ENCODE data around the gene NT5DC3.

Gene NT5DC3

DNA sequence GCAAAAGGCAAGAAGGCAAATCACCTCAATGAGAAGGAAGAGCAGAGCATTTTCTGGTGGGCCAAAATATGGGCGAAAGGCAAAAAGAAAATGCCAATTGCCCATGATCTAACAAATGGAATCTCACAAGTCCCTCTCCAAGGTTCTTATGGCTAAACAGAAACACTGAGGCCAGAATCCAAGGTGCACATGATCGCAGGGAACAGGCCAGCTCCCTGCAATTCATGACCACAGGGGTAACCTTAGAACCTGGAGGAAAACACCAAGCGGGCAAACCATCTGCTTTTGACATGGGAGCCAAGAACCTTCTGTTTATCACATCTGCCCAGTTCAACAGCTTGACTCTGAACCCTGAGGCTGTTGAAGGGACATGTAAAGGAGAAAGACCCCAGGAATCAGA lies 60.0 kb downstream of the NT5DC3 start:
- DNase-seq = no peak

DNA sequence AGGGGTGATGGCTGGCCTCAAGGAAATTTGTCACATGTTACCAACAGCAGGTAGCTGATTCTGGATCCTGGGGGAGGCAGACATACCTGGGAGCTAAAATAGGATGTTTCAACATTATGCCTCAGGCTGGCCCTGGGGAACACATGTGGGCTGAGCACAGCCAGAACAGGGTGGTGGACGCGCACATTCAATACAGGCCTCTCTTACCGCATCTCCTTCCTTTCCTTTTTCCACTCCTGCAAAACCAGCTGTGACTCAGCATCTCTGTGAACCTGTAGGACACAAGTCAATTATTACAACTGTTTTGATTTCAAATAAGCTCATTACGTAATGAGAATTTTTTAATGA lies 61.0 kb downstream of the NT5DC3 start:
- no peak for DNase-seq

DNA sequence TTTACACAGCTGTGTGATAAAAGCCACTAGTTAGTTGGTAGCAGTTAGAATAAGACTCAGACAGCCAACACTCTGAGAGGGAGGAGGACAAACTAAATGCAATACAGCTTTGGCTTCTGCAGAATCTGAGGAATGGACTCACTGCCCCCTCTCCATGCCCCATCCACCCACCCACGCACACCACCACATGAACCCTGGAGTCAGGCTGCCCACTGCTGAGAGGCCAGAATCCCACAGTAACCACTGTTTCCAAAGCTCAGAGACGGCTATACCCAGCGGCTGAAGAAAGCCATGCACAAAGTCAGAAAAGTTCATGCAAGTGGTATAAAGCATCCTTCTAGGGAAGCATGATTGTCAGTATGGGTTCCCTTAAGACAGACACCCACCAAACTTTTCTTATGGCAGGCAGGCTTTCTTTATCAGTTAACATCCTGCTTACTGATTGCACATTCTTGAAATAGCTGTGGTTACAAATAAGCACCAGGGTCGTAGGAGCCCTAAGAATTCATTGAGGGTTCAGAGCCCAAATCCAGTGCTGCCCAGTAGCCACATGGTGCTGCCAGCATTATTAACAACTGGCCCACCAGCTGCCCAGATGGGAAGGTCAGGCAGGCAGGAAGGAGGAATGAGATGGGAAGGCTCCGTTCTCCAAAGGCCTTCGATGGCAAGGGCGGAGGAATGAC lies 61.5 kb downstream of the NT5DC3 start:
- DNase-seq = no peak

DNA sequence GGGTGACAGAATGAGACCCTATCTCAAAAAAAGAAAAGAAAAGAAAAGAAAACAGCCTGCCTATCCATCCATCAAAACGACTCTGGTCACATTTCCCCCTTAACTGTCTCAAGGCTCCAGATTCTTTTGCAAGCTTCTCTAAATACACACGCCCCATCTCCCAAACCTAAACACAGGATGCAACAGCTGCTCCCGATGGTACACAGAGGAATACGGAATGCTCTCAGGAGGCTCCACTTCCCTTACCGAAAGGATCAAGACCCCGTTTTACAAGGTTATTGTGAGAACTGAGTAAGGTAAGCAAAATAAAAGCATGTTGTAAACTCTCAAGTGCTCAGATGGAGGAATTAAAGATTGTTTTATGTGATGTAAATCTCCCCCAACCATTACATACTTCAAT lies 62.3 kb downstream of the NT5DC3 start:
- no peak for DNase-seq

DNA sequence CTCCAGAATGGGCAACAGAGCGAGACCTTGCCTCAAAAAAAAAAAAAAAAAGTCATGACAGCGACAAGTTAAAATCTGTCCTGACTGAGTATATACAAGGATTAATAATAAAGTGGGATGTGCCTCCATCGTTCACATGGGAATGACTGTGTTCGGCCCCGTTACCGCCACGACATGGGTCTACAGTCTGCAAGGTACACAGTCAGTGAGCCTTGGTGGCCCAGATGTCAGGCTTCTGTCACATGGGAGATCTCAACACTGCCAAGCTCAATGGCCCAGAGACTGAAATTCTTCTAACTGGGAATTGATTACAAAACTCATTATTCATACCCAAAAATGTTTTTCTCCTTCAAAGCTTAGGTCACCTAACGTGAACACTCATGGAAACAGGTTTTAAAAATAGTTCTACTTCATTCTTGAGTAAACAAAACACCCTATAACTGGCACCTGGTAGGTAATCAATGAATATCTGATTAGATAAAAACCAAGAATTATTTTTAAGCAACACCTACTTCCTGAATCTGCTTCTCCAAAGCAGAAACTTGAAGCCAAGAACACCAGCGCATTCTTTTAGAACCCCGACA lies 66.0 kb downstream of the NT5DC3 start:
- no peak for DNase-seq

DNA sequence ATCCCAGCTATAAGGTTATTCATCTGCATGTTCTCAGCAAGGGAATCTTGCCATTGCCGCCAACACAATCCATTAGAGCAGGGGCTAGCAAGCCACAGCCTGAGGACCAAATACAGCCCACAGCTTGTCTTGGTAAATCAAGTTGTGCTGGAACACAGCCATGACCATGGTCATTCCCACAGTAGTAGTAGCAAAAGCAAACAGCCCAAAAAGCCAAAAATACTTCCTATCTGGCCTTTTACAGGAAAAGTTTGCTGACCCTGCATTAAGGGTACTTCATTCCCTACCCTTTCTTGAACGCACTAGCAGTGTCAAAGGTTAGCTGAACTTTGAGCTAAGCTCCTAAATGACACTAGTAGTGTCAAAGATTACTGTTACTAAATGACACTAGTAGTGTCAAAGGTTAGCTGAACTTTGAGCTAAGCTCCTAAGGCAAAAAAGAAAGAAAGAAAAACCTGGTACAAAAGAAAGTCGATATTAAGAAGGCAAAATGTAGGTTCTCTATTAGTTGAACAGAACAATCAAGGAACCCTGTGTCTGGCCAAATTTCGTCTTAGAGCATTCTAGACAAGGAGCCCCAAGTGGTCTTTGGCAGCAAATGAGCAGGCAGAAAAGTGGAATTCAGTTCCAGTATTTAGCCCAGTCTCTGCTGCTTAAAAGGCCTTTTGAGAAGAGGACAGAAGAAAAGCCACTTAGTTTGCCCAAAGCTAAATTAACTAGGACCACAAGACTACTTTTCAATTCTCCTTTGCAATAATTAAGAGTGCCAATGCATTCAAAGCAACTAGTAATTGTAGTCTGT lies 67.7 kb downstream of the NT5DC3 start:
- no peak for DNase-seq

DNA sequence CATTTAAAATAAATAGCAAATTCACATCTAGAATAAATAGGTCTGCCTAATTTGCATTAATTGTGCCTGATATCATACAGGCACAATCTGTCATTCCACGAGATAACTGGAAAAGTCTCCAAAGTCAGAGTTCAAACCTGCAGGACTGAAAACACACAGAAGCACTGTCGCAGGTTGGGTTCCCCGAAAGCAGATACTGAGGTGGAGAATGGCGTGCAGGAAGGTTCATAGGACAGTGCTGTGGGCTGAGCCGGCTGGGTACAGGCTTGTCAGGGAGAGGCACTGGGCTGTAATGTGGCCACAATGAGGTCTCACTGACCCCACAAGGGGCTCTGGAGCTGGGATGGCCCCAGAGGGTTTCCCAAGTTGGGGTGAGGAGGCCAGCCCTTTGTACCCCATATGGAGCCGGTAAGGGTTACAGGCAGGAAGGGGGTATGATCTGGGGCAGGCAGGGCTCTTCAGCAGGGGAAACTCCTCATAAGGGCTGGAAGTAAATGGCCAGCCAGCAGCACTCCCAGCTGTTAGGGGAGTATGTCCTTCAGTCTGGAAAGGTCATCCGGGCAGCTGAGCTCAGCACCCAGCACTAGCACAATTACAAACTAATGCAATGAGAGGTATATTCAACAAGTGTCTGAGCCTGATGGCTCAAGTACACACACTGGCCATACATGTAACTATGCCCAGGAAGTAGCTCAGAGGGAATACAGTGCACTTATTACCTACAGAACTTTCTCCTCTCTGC lies 68.5 kb downstream of the NT5DC3 start:
- DNase-seq = no peak

DNA sequence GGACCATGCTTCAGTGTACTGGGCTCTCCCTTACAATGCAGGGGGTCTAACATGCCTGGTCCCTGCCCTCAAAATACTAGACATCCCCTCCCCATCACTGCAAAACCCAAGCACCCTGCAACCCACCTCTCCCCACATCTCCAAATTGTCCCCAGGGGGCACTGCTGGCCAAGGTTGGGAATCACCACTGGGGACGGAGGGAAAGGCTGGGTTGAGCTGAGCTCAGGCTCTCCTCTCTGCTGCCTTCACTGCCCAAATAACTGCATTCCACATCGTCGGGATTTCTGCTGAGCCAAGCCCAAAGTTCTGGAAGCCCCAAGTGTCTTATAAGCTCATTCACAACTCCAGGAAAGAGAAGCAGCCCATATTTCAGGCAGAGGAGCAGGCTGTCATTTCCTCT lies 69.6 kb downstream of the NT5DC3 start:
- no peak for DNase-seq

DNA sequence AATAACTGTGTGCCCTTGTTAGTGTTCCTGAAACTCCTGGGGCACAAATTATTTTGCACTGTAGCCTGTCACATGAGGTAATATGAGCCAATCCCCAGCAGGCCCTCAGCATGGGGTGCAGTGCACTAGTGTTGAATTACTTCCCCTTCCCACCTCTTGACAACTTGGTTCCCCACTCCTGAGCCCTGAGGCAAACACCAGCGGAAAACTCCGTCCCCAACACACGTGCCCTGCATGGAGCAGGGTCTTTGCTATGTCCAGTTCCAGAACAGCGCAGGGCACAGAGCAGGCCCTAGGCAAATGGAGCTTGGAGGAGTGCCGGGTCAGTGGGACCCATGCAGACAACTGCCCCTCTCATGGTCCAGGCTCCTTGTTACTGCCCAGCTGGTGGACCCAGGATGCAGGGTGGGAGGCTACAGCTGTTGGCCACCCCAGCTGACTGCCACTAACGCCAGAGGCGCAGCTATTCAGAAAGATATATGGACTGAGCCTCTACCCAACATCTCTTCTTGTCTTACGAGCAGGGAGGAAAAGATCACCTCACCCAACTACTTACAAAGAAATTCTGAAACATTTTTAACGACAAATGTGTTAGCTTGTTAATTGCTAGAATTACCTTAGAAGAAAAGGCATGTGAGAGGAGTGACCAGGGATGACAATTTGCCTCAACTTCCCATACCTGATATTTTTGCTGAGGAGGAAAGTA lies 71.6 kb downstream of the NT5DC3 start:
- DNase-seq = no peak

DNA sequence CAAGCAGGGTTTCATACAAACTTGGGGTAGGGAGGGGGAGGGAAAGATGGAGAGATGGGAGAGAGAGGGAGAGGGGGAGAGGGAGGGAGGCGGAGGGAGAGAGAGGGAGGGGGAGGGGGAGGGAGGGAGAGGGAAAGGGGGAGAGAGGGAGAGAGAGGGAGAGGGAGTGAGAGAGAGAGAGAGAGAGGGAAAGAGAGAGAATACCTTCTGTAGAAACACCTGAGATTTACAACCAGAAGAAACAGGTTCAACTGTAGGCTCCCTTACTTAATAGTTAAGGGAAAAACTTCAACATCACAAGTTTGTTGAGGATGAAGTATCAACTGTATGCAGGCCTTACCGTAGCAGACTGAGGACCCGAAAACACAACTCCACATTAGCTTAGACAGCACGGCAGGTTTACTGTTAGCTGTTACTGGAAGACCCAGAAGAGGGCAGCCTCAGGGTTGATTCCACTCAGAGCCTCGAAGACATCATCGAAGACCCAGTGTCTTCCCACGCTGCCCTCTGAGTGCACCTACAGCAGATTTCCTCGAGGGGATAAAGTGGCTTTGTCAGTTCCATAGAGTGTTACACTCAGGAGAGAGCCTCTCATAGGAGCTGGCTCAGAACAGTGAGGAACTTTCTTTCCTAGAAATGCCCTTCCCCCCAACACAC lies 72.4 kb downstream of the NT5DC3 start:
- no peak for DNase-seq

DNA sequence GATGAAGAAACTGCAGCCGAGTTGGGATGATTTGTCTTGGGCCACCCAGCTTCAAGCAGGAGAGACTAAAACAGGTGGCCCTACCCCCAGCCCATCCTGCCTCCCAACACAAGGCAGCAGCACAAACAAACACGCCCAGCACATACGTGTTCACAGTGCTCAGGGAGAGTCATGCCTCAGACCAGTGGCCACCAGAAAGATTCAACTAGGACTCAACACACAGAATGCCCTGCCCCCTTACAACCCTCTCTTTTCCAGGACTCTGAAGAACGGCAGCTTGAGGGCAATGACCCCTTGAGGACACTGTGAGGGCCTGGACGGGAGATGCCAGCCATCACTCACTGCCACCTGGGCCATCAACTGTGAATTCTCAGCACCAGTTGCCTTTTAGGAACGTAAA lies 75.0 kb downstream of the NT5DC3 start:
- no peak for DNase-seq

DNA sequence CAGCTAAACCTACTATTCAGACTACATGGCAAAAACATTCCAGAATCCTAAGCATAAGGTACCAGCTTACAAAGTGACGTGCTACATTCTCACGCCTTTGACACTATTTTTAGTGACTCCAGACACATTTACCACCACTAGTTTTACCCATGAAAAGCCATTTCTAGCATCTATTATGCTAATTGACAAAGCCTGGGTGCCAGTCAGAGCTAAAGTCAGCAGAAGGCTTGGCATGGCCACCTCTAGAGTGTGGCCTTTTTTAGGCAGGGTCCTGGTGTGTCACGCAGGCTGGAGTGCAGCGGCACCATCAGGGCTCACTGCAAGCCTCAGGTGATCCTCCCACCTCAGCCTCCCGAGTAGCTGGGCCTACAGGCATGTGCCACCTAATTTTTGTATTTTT lies 75.7 kb downstream of the NT5DC3 start:
- DNase-seq = no peak

DNA sequence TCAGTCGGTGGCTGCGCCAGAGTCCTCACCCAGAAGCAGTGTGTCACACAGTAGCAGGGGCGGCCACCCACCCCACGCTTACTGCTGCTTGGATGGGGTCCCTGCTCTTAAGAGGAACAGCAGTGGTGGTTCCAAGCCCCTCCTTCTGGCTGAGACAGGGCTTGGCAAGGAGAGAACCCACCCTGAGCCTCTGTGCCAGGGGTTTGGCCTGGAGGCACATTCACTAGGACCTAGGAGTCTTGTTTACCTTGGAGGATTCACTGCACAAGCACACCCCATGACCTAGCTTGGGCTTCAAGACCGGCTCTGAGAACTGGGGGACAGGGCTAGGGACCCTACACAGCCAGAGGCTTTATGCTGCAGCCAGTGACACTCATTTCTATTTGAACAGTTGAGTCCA lies 78.6 kb downstream of the NT5DC3 start:
- DNase-seq = no peak

DNA sequence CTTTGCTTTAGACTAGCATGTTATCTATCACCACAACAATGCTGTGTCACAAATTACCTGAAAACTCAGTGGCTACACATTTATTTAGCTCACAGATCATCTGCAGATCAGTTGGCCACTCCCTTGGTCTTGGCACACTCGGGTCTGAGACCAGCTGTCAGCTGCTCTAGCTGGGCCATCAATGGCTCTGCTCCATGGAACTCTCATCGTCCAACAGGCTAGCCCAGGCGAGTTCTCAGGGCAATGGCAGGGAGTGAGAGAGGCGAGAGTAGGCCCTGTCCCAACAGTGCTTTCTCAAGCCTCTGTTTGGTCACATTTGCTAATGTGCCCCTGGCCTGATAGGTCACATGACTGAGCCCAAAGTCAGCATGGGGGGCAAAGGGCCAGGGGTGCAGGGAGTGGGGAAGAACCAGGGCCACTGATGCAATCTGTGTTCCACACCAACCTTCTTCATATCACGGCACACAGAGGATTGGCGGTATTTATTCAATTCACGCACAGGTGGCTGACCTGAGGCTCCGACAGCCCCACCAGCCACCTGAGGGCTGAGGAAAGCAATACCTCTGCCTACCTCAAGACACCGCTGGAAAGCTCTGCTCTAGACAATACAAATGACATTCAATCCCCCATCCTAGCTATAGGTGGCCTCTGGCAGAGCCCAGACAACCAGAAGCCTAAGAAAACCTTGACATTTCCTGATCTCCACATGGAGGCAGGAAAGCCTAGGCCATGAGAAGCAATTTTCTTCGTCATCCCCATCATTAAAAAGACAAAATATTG lies 82.5 kb downstream of the NT5DC3 start:
- no peak for DNase-seq

DNA sequence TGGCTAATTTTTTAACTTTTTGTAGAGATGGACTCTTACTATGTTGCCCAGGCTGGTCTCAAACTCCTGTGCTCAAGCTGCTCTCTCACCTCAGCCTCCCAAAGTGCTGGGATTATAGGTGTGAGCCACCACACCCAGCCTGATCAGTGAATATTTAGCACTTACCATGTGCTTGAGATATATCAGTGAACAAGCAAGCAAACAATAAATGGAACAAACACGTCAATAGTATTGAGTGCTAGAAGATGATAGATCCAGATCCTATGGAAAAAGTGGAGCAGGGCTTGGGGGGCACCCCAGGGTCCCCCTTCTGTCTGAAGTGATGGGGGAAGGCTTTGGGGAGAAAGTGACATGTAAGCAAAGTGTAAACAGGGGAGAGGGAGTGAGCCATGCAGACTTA lies 83.8 kb downstream of the NT5DC3 start:
- no peak for DNase-seq

DNA sequence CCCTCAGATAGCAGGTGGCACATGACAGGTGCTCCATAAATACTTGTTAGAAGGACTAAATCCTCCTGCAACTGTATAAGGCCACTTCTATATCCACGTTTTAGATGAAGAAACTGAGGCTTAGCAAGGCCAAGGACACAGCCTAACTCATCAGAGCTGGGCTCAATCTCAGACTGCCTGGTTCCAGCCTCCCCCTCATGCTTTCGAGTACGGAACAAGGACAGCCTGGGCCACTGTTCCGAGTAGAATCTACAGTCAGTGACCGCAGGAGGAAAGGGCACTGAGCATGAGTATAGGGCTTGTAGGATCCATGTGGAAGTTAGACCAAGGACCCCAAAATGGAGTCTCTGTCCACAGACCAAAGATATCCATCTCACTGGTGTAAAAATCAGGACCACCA lies 84.6 kb downstream of the NT5DC3 start:
- DNase-seq = no peak

DNA sequence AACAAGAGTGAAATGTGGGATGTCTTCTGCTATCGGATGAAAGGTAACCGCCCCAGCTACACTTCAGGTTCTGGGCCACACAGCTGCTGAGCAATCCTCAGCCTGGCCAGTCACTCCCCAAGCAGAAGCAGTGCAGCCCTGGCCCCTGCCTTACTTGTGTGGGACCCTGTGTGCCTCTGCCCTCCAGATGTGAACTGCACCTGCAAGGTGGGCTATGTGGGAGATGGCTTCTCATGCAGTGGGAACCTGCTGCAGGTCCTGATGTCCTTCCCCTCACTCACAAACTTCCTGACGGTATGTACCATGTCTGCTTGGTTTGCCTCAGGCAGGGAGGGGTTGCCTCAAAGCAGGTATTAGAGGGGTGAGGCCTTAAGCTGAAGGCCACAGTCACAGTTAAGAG lies 85.6 kb downstream of the NT5DC3 start:
- no peak for DNase-seq

DNA sequence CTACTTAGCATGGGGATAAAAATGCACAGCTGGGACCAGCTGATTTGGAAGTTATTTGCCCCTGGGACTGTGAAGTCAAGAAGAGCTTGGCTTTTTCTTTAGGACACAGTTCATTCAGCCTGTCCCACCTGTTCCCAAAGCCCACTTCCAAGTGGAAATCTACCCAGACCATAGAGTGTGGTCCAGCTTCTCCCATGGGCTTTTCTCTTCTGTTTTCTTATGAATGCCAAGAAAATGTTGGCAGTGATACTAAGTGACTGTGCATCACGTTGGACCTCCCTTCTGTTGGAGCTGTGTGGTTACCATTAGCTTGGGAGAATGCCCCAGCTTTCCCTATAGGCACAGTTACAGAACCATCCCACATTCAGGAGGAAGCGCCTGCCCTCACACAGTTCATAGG lies 89.4 kb downstream of the NT5DC3 start:
- DNase-seq = no peak

DNA sequence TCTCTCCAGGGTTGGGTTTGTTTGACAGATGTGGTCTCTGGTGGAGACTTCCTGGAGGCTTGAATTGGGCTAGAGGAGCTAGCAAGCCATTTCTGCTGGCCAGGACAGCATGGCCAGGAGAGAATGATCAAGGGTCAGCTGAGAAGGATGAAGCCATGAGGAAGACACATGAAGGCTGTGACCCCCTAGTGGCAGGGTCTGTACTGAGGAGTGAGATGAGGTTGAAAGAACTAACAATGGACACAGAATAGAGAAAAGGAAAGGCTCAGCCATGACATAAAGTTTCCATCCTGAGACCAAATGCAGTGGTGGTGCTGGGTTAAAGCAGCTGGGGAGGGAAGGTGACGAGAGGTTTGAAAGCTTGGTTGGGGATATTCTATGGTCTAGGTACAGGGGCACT lies 89.9 kb downstream of the NT5DC3 start:
- no peak for DNase-seq

DNA sequence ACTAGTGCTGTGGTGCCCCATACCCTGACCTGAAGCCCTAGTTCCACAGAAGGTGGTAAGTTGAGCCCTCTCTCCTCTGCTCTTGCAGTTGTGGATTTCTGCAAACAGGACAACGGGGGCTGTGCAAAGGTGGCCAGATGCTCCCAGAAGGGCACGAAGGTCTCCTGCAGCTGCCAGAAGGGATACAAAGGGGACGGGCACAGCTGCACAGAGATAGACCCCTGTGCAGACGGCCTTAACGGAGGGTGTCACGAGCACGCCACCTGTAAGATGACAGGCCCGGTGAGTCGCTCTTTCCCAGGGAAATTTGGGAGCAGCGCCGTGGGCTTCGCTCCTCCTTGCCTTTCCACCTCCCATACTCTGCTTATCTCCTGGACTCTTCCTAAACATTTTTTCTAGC lies 92.2 kb downstream of the NT5DC3 start:
- no peak for DNase-seq

DNA sequence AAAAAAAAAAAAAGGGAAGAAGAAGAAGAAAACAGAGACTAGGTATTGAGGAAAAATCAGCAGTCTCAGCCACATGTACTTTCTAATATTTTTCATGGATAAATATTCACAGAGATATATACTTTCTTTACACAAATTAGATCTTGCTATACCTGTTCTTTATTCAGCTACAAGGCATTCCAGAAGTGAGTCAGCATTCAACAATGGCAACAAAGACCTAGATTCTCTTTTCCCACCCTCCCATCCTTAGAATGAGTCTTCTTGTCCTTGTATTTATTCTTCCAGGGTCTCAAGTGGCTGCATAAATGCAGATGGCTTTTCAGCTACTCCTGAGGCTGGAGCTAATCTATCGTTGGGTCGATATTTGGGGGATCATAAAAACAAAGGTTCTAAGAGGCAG lies 93.0 kb downstream of the NT5DC3 start:
- no peak for DNase-seq

DNA sequence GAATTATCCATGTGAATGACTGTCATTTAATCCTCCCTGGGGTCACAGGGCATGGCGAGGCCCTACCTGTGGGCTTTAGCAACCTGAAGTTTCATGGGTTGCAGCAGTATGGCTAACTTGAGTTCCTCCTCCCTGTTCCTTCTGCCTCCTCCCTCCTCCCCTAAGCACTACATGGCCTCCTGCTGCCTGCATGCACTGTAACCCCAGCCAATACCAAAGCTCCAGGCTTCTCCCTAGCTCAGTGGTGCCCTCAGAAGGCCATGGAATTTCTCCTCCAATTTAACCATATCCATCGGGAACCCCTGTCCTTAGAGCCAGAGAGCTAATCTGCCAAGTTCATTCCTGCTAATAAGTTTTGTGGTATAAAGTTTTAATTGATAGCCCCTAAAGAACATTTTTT lies 95.1 kb downstream of the NT5DC3 start:
- DNase-seq = no peak

Measured in activated gamma-delta T cell (primary cell).